Left ventricle myocardium superior (tissue), 1 donor: ENCODE results near the gene OR3A1. TPM values are rescaled to one million over a fixed set of nuclear protein-coding genes. Genes with fewer than 3 reads are reported as not detected.

Source experiments
- total RNA-seq: library from RNA; stranded (reverse); fragmentation: NEBNext Ultra II Directional; extraction: Animal tissue kit (Norgen Biotek cat#: 25700); gene quantifications from one replicate; pipeline ENCODE4 v1.2.1, GENCODE V29; 2021
- donor health status: DM: no; HTN: yes; CAD: no; lungs with severe emphysema.

The OR3A1 gene
- total RNA-seq, 1 donor from 2014 or later = not detected

Other genes with a start within 250 kb of the OR3A1 start
- gene OR1D5, start 234.8 kb downstream of the OR3A1 start, total RNA-seq = not detected
- not detected for gene OR1D2, start 193.9 kb downstream of the OR3A1 start, total RNA-seq
- gene OR1G1, start 170.8 kb downstream of the OR3A1 start, total RNA-seq = not detected
- gene OR1A2, start 100.8 kb downstream of the OR3A1 start, total RNA-seq = not detected
- gene OR1A1, start 90.7 kb downstream of the OR3A1 start, total RNA-seq = not detected
- not detected for gene OR3A2, start 87.9 kb upstream of the OR3A1 start, total RNA-seq
- not detected for gene OR1E1, start 100.0 kb upstream of the OR3A1 start, total RNA-seq
- gene OR3A3, start 113.0 kb upstream of the OR3A1 start, total RNA-seq = not detected
- not detected for gene OR1E2, start 135.5 kb upstream of the OR3A1 start, total RNA-seq
- 0.50 TPM for gene SPATA22, start 173.5 kb upstream of the OR3A1 start, total RNA-seq
- 3.7 TPM for gene ASPA, start 177.6 kb upstream of the OR3A1 start, total RNA-seq